Keratinocyte (primary cell): ENCODE results near the gene VRK2. TPM values are rescaled to one million over a fixed set of nuclear protein-coding genes. Genes with fewer than 3 reads are reported as not detected.

Experiments used
- DNase-seq: peaks from one replicate; pipeline ENCODE4 v3.0.0-alpha.2; 2011; ENCODE audit warnings: low read depth, missing footprints, low spot score
- FAIRE-seq: peaks from 2 replicates; lab custom pipeline; 2011; peaks lifted over from hg19 to GRCh38; lab: Jason Lieb, UNC
- H2AFZ ChIP-seq: 2 replicates; pipeline ENCODE4 v1.6.0; 2012; ENCODE audit warnings: low read length, control low read depth, inconsistent platforms; ENCODE audit not compliant: control insufficient read depth
- H3K27ac ChIP-seq: 2 replicates; pipeline ENCODE4 v1.5.1; 2011; ENCODE audit warnings: low read length; ENCODE audit not compliant: control insufficient read depth, insufficient read depth
- H3K27me3 ChIP-seq: 3 replicates; pipeline ENCODE4 v1.6.0; 2011; ENCODE audit warnings: low read length; ENCODE audit not compliant: control insufficient read depth, insufficient read depth; ENCODE audit errors: extremely low read depth
- H3K36me3 ChIP-seq, 2 experiments: 2 replicates in 1 of 2; 3 replicates in 1 of 2; pipeline ENCODE4 v1.5.1; 2011; ENCODE audit warnings: low read length in 2 of 2, mild to moderate bottlenecking in 1 of 2; ENCODE audit not compliant: control insufficient read depth in 2 of 2, insufficient read depth in 2 of 2; ENCODE audit errors: extremely low read depth in 1 of 2
- H3K4me1 ChIP-seq: 3 replicates; pipeline ENCODE4 v1.5.1; 2011; ENCODE audit warnings: low read length; ENCODE audit not compliant: control insufficient read depth, insufficient read depth; ENCODE audit errors: extremely low read depth
- H3K4me2 ChIP-seq: 3 replicates; pipeline ENCODE4 v1.6.0; 2011; ENCODE audit warnings: low read depth, low read length; ENCODE audit not compliant: control insufficient read depth, insufficient read depth; ENCODE audit errors: extremely low read depth
- H3K4me3 ChIP-seq, 3 experiments: fragments of 200-600 bp in 1 of 3; sonication (generic) in 1 of 3; 2 replicates in 2 of 3; 3 replicates in 1 of 3; pipeline ENCODE4 v1.5.1; 2011 to 2016; ENCODE audit warnings: low read length in 3 of 3, mild to moderate bottlenecking in 3 of 3, control low read depth in 2 of 3, inconsistent platforms in 1 of 3, low read depth in 1 of 3, mixed read lengths in 1 of 3, mixed run types in 1 of 3, moderate library complexity in 1 of 3; ENCODE audit not compliant: control insufficient read depth in 2 of 3, insufficient read depth in 2 of 3; ENCODE audit errors: extremely low read depth in 1 of 3
- H3K79me2 ChIP-seq: 2 replicates; pipeline ENCODE4 v1.6.0; 2012; ENCODE audit warnings: low read length; ENCODE audit not compliant: control insufficient read depth, insufficient read depth
- H3K9ac ChIP-seq: 3 replicates; pipeline ENCODE4 v1.6.0; 2011; ENCODE audit warnings: low read length; ENCODE audit not compliant: control insufficient read depth, insufficient read depth; ENCODE audit errors: extremely low read depth
- H3K9me1 ChIP-seq: 3 replicates; pipeline ENCODE4 v1.6.0; 2011; ENCODE audit warnings: low read length; ENCODE audit not compliant: control insufficient read depth, insufficient read depth; ENCODE audit errors: extremely low read depth
- H3K9me3 ChIP-seq: 2 replicates; pipeline ENCODE4 v1.5.1; 2012; ENCODE audit warnings: low read depth, low read length; ENCODE audit not compliant: control insufficient read depth
- H4K20me1 ChIP-seq: 3 replicates; pipeline ENCODE4 v1.6.0; 2011; ENCODE audit warnings: low read length; ENCODE audit not compliant: control insufficient read depth, insufficient read depth; ENCODE audit errors: extremely low read depth
- CTCF ChIP-seq, 3 experiments: IDR thresholded peaks in 1 of 3; conservative IDR thresholded peaks in 1 of 3; optimal IDR thresholded peaks in 1 of 3; 2 replicates in 2 of 3; 3 replicates in 1 of 3; pipeline versions ENCODE3 to v1.5.1; 2011; ENCODE audit warnings: low read length in 3 of 3, mild to moderate bottlenecking in 3 of 3, moderate library complexity in 2 of 3, control low read depth in 1 of 3, inconsistent platforms in 1 of 3; ENCODE audit not compliant: insufficient read depth in 2 of 3; ENCODE audit errors: extremely low read depth in 1 of 3
- EZH2 ChIP-seq: IDR thresholded peaks from one replicate; pipeline ENCODE4 v1.6.1; 2012; ENCODE audit warnings: inconsistent platforms, mild to moderate bottlenecking, low read length, moderate library complexity
- dilution Hi-C: fragments of 300-500 bp; cut with MboI; formaldehyde crosslinking; loops from one replicate; pipeline ENCODE4 v1.7.0; 2020; ENCODE audit warnings: low sequenced_read_pairs; ENCODE audit not compliant: extremely low pct_ligation_motif_present
- polyA plus RNA-seq, 5 experiments: library from polyadenylated mRNA; depleted of rRNA in 3 of 5; stranded (reverse) in 3 of 5; stranded (forward) in 1 of 5; unstranded in 1 of 5; fragments of >200 nt; gene quantifications; 1 replicate in 1 of 5; 2 replicates in 3 of 5; 3 replicates in 1 of 5; pipeline versions ENCODE4 v1.2.1 to v1.2.3, GENCODE V29; 2011 to 2012; ENCODE audit warnings: missing spikeins in 2 of 5, low read depth in 1 of 5, low replicate concordance in 1 of 5

Gene VRK2
- polyA plus RNA-seq, 1 donor (not counting 4 experiments of a cell fraction or from before 2014, with no cell fraction given): 27.6 TPM

- H3K27me3 ChIP-seq: no peaks in the 10 kb centered on the region
- no peak for DNase-seq
- H3K36me3 ChIP-seq: no peaks in the 10 kb centered on the region
- dilution Hi-C loops: no loop called here
- H3K4me2 ChIP-seq: no peak overlapping the region
- no peak overlapping the region for H3K9ac ChIP-seq
- FAIRE-seq: no peak
- no peak overlapping the region for H2AFZ ChIP-seq
- H3K4me1 ChIP-seq: no peaks in the 10 kb centered on the region
- H3K27ac ChIP-seq: no peak overlapping the region
- no peaks in the 10 kb centered on the region for H3K9me3 ChIP-seq
- TF ChIP-seq EZH2 (no peak), CTCF (optimal IDR thresholded peaks at IDR 0.05 in 1 of 3, IDR thresholded peaks at IDR 0.05 in 1 of 3, conservative IDR thresholded peaks at IDR 0.05 in 1 of 3; ENCODE audit: extremely low read depth in 1 of 3, insufficient read depth in 2 of 3, low read length in 3 of 3) (no peak)
- no peaks in the 10 kb centered on the region for H3K9me1 ChIP-seq
- H3K79me2 ChIP-seq: peaks cover 10% of the 10 kb centered on the region
- H4K20me1 ChIP-seq: no peaks in the 10 kb centered on the region
- H3K4me3 ChIP-seq: no peak overlapping the region
Measured at GRCh38 chr2:58065248-58065647, 18.6 kb downstream of the VRK2 start.

GRCh38 chr2:58067001-58067400 is 20.4 kb downstream of the VRK2 start:
- no peaks in the 10 kb centered on the region for H3K9me1 ChIP-seq
- no peak overlapping the region for H3K4me2 ChIP-seq
- dilution Hi-C loops: no loop called here
- H3K4me3 ChIP-seq: no peak overlapping the region
- no peak for TF ChIP-seq EZH2
- TF ChIP-seq CTCF (optimal IDR thresholded peaks at IDR 0.05 in 1 of 3, IDR thresholded peaks at IDR 0.05 in 1 of 3, conservative IDR thresholded peaks at IDR 0.05 in 1 of 3; ENCODE audit: extremely low read depth in 1 of 3, insufficient read depth in 2 of 3, low read length in 3 of 3): no peak
- H3K4me1 ChIP-seq: no peaks in the 10 kb centered on the region
- H2AFZ ChIP-seq: no peak overlapping the region
- no peaks in the 10 kb centered on the region for H3K36me3 ChIP-seq
- H4K20me1 ChIP-seq: no peaks in the 10 kb centered on the region
- H3K9ac ChIP-seq: no peak overlapping the region
- H3K79me2 ChIP-seq: peaks cover 14% of the 10 kb centered on the region
- no peaks in the 10 kb centered on the region for H3K9me3 ChIP-seq
- no peak overlapping the region for H3K27ac ChIP-seq
- DNase-seq (no peak), FAIRE-seq (no peak)
- H3K27me3 ChIP-seq: no peaks in the 10 kb centered on the region
